ENCODE measurements around the gene TOLLIP. TPM values are rescaled to one million over a fixed set of nuclear protein-coding genes. Genes with fewer than 3 reads are reported as not detected.
A peak's percentile ranks its signal among the peaks of the same experiment; 100 is the strongest.

TOLLIP gene
- total RNA-seq, 2 donors from 2014 or later = 40.2 to 56.3 TPM

DNA sequence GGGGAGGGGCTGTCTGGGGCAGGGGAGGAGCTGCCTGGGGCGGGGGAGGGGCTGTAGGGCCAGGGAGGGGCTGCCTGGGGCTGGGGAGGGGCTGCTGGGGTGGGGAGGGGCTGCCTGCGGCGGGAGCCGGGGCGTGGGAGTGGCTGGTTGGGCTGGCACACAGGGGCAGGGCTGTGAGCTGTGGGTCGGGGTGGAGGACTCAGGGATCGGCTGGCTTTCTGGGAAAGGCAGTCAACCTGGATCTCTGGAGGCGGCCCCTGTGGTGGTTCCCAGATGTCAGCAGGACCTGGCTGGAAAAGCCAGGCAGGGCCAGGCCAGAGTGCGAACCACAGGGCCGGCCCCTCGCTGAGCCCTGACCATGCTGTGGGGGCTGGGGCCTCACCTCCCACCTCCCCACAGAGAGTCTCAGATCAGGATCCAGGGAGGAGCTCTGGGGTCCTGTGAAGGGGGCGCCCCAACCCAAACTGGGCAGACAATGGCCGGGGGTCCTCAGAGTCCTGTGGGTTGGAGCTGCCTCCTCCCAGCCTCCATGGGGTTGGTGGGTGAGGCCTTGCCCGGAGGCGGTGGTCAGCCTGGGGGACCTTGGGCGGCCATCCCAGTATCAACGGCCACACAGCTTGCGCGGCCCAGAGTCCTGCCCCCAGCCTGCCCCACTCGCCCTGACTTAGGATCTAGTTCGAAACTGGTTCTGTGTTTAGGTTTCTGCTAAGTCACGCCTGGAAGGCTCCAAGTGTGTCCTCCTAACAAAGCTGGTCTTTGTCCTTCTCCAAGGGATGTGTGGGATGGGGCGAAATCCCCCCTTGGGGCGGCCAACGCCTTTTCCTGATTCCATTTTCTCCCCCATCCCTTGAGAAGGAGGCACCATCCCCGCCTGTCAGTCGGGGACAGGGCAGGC, 84.7 kb downstream of the TOLLIP start:
- peaks cover 7% of the 10 kb centered on the region for H3K27me3 Mint-ChIP-seq
- no peak overlapping the region for H3K4me3 Mint-ChIP-seq
- no peak for ATAC-seq
- H3K4me1 Mint-ChIP-seq = no peaks in the 10 kb centered on the region
- H3K36me3 Mint-ChIP-seq (ENCODE audit: low read depth) = no peaks in the 10 kb centered on the region
- no peaks in the 10 kb centered on the region for H3K9me3 ChIP-seq (ENCODE audit: control insufficient read depth, low read length, poor library complexity, severe bottlenecking)
- DNase-seq = peak in 1 of 3 donors; percentile 5
- no peak overlapping the region for H3K27ac Mint-ChIP-seq

Other genes starting within 250 kb of the TOLLIP start
- gene MUC2, start 234.8 kb downstream of the TOLLIP start, total RNA-seq = not detected
- not detected for gene MUC5AC, start 151.7 kb downstream of the TOLLIP start, total RNA-seq
- not detected for gene MUC5B, start 86.6 kb downstream of the TOLLIP start, total RNA-seq
- under 1 TPM; 0.23 to 0.25 TPM for gene BRSK2, start 80.3 kb upstream of the TOLLIP start, total RNA-seq
- gene MOB2, start 177.1 kb upstream of the TOLLIP start, total RNA-seq = 10 to 100 TPM; 65.0 to 65.7 TPM